HUES64 (cell line): ENCODE data around the gene AATF.
A peak's percentile ranks its signal among the peaks of the same experiment; 100 is the strongest.

ENCODE experiments used
- H3K27ac ChIP-seq: 2 replicates; pipeline ENCODE4 v1.7.0; 2013; ENCODE audit warnings: low read depth, low read length, inconsistent platforms
- H3K27me3 ChIP-seq: 2 replicates; pipeline ENCODE4 v1.6.1; 2013; ENCODE audit warnings: mild to moderate bottlenecking, low read length; ENCODE audit not compliant: insufficient read depth
- H3K36me3 ChIP-seq: 2 replicates; pipeline ENCODE4 v1.6.1; 2013; ENCODE audit warnings: mild to moderate bottlenecking, low read length; ENCODE audit not compliant: insufficient read depth
- H3K4me1 ChIP-seq: 2 replicates; pipeline ENCODE4 v1.6.1; 2013; ENCODE audit warnings: mild to moderate bottlenecking, low read length, moderate library complexity; ENCODE audit not compliant: insufficient read depth
- H3K4me3 ChIP-seq: 2 replicates; pipeline ENCODE4 v1.5.1; 2013; ENCODE audit warnings: mild to moderate bottlenecking, low read length, moderate library complexity
- H3K9ac ChIP-seq: 2 replicates; pipeline ENCODE4 v1.6.1; 2013; ENCODE audit warnings: mild to moderate bottlenecking, low read depth, low read length
- H3K9me3 ChIP-seq: 2 replicates; pipeline ENCODE4 v1.6.1; 2013; ENCODE audit warnings: low read depth, low read length; ENCODE audit not compliant: insufficient read depth
- WGBS: fragments of 150-250, 120-280 bp; methylation state at CpG from one replicate; pipeline ENCODE4 v1.1.7; 2013; ENCODE audit warnings: missing lambda C conversion rate; 5-methylcytosine and 5-hydroxymethylcytosine counted together

Gene AATF

GRCh38 chr17:36944553-36944952 lies 4.2 kb upstream of the AATF start:
- Histone ChIP-seq H3K4me3 (no peak overlapping the region), H3K9ac (no peak overlapping the region), H3K36me3 (no peaks in the 10 kb centered on the region), H3K27me3 (peaks cover 90% of the 10 kb centered on the region), H3K27ac (no peak overlapping the region), H3K9me3 (no peaks in the 10 kb centered on the region), H3K4me1 (peaks cover 33% of the 10 kb centered on the region)
- WGBS, result 0% methylated on average over 1 of the region's 1 CpG

GRCh38 chr17:36945140-36945539 lies 3.6 kb upstream of the AATF start:
- H3K4me3 ChIP-seq, result no peak overlapping the region
- H3K27me3 ChIP-seq, result peaks cover 90% of the 10 kb centered on the region
- H3K27ac ChIP-seq, result no peak overlapping the region
- peaks cover 33% of the 10 kb centered on the region for H3K4me1 ChIP-seq
- H3K9ac ChIP-seq, result no peak overlapping the region
- H3K9me3 ChIP-seq, result no peaks in the 10 kb centered on the region
- H3K36me3 ChIP-seq, result no peaks in the 10 kb centered on the region
- WGBS, result no CpG with 5 or more reads among the region's 1 CpG

GRCh38 chr17:36945959-36946725 lies 2.6 kb upstream of the AATF start:
- H3K4me1 ChIP-seq, result peaks cover 32% of the 10 kb centered on the region
- no peaks in the 10 kb centered on the region for H3K9me3 ChIP-seq
- WGBS, result 5% methylated on average over 30 of the region's 30 CpGs
- H3K36me3 ChIP-seq, result peaks cover 7% of the 10 kb centered on the region
- no peak overlapping the region for H3K9ac ChIP-seq
- H3K27me3 ChIP-seq, result peaks cover 80% of the 10 kb centered on the region
- no peak overlapping the region for H3K27ac ChIP-seq
- no peak overlapping the region for H3K4me3 ChIP-seq

- H3K36me3 ChIP-seq, result peaks cover 12% of the 10 kb centered on the region
- no peaks in the 10 kb centered on the region for H3K9me3 ChIP-seq
- no peak overlapping the region for H3K27ac ChIP-seq
- peaks cover 27% of the 10 kb centered on the region for H3K4me1 ChIP-seq
- peaks cover 75% of the 10 kb centered on the region for H3K27me3 ChIP-seq
- 39% methylated on average over 2 of the region's 2 CpGs for WGBS
- no peak overlapping the region for H3K4me3 ChIP-seq
- H3K9ac ChIP-seq, result no peak overlapping the region
These were observed 2.0 kb upstream of the AATF start for GRCh38 chr17:36946726-36947091.

- Histone ChIP-seq H3K9me3 (no peaks in the 10 kb centered on the region), H3K9ac (no peak overlapping the region), H3K27ac (no peak overlapping the region), H3K4me1 (peaks cover 26% of the 10 kb centered on the region), H3K36me3 (peaks cover 26% of the 10 kb centered on the region), H3K27me3 (peaks cover 61% of the 10 kb centered on the region), H3K4me3 (peak overlapping the region; percentile 71)
- WGBS, result 4% methylated on average over 23 of the region's 26 CpGs
These were observed 635 bp upstream of the AATF start for GRCh38 chr17:36947922-36948716.

GRCh38 chr17:36949461-36949927 lies 740 bp downstream of the AATF start:
- Histone ChIP-seq H3K27me3 (peaks cover 47% of the 10 kb centered on the region), H3K27ac (no peak overlapping the region; the same call in 1 of the 2 replicates), H3K4me3 (peak overlapping the region; percentile 71), H3K9ac (peak overlapping the region; percentile 81), H3K4me1 (peaks cover 23% of the 10 kb centered on the region), H3K36me3 (peaks cover 40% of the 10 kb centered on the region), H3K9me3 (no peaks in the 10 kb centered on the region)
- 6% methylated on average over 9 of the region's 9 CpGs for WGBS

GRCh38 chr17:36950027-36950426 lies 1.3 kb downstream of the AATF start:
- 71% methylated on average over 8 of the region's 8 CpGs for WGBS
- H3K27me3 ChIP-seq, result peaks cover 42% of the 10 kb centered on the region
- H3K4me1 ChIP-seq, result peaks cover 20% of the 10 kb centered on the region
- H3K9me3 ChIP-seq, result no peaks in the 10 kb centered on the region
- peak overlapping the region; percentile 81; the same call in 1 of the 2 replicates for H3K9ac ChIP-seq
- peaks cover 45% of the 10 kb centered on the region for H3K36me3 ChIP-seq
- no peak overlapping the region for H3K27ac ChIP-seq
- H3K4me3 ChIP-seq, result peak overlapping the region; percentile 71

GRCh38 chr17:36951084-36951789 lies 2.5 kb downstream of the AATF start:
- WGBS, result 85% methylated on average over 3 of the region's 5 CpGs
- H3K4me3 ChIP-seq, result no peak overlapping the region

GRCh38 chr17:36971508-36971907 lies 22.8 kb downstream of the AATF start:
- 88% methylated on average over 3 of the region's 4 CpGs for WGBS
- Histone ChIP-seq H3K9ac (no peak overlapping the region), H3K9me3 (no peaks in the 10 kb centered on the region), H3K27ac (no peak overlapping the region), H3K4me1 (peaks cover 5% of the 10 kb centered on the region; the same call in 1 of the 2 replicates), H3K4me3 (no peak overlapping the region), H3K36me3 (peaks cover 30% of the 10 kb centered on the region), H3K27me3 (no peaks in the 10 kb centered on the region)

More at GRCh38 chr17:36951084-36951789, 2.5 kb downstream of the AATF start:
- peaks cover 57% of the 10 kb centered on the region for H3K36me3 ChIP-seq
- H3K9ac ChIP-seq, result no peak overlapping the region
- H3K9me3 ChIP-seq, result no peaks in the 10 kb centered on the region
- H3K27me3 ChIP-seq, result peaks cover 30% of the 10 kb centered on the region
- peaks cover 13% of the 10 kb centered on the region for H3K4me1 ChIP-seq
- H3K27ac ChIP-seq, result no peak overlapping the region

GRCh38 chr17:36972186-36972700 lies 23.5 kb downstream of the AATF start:
- no peak overlapping the region for H3K9ac ChIP-seq
- peaks cover 28% of the 10 kb centered on the region for H3K36me3 ChIP-seq
- peaks cover 5% of the 10 kb centered on the region; the same call in 1 of the 2 replicates for H3K4me1 ChIP-seq
- no peak overlapping the region for H3K27ac ChIP-seq
- H3K4me3 ChIP-seq, result no peak overlapping the region
- no peaks in the 10 kb centered on the region for H3K9me3 ChIP-seq
- no peaks in the 10 kb centered on the region for H3K27me3 ChIP-seq
